GM12892 (cell line): ENCODE data around the gene ANKS4B.

ENCODE experiments used
- POLR2A ChIP-seq: IDR thresholded peaks from 2 replicates; pipeline ENCODE4 v1.6.1; 2011; ENCODE audit warnings: low read depth, low read length, control low read depth
- POLR2AphosphoS5 ChIP-seq: IDR thresholded peaks from 2 replicates; pipeline ENCODE4 v1.6.1; 2011; ENCODE audit warnings: low read depth, low read length, control low read depth
- TAF1 ChIP-seq: IDR thresholded peaks from 2 replicates; pipeline ENCODE4 v1.6.1; 2011; ENCODE audit warnings: low read depth, mild to moderate bottlenecking, control low read depth, low read length, borderline replicate concordance

DNA sequence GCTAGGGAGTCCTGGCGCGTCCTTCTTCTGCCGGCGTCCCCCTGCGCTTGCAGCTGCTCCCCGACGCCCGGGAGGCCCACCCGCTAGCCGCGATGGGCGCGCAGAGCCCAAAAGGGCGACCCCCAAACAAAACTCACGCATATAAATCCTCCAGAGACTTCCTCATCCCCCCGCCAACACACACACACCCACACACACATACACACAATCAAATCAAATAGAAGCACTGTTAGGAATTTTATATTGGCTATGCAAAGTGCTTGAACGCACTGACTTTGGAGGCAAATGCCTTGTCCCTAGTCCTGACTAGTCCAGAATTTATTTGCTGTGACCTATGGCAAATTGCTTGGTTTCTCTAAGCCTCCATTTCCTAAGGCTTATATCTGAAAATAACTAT, 68.4 kb downstream of the ANKS4B start:
- TF ChIP-seq POLR2AphosphoS5 = no peak
- no peak for TF ChIP-seq TAF1
- no peak for TF ChIP-seq POLR2A
